DMS153 treated with DMSO at 0.1 percent for 48 hours (cell line): Measurements from ENCODE around the gene SLC40A1.

Experiments
- DNase-seq: peaks from one replicate; lab custom pipeline; 2025; ENCODE audit not compliant: unreplicated experiment; lab: John Stamatoyannopoulos, UW

Gene SLC40A1

DNA sequence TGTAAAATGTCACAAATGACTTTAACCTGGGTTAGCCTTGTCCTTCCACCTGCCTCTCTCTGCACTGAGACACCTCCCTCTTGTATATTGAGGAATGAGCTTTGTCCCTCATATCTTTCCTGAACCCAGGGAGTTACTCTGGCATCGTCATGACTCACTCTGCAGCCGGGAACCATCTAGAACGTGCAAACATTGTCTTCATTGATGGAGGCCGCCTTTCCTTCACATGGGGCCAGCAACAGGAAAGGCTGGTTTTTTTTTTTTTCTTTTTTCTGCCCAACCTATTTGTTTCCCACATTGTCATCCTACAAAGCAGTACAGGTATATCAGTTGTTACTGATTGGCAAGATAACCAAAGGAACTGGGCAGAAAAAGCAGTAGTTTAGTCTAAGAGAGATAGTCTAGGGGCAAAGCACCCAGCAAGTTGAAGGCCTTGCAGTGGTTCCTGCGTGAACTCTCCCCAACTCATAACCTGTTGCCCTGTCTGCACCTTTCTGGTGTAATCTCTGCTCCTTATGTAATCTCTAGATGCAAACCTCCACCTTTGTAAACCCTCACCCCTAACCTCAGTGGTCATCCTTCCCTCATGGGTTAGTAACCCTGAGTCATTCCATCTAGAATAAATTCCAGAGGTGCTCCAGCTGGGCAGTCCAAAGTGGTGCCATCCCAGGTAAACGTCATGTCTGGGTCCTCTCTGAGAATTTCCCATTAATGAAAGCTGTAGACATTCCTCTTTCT lies 38.3 kb downstream of the SLC40A1 start:
- DNase-seq = no peak

DNA sequence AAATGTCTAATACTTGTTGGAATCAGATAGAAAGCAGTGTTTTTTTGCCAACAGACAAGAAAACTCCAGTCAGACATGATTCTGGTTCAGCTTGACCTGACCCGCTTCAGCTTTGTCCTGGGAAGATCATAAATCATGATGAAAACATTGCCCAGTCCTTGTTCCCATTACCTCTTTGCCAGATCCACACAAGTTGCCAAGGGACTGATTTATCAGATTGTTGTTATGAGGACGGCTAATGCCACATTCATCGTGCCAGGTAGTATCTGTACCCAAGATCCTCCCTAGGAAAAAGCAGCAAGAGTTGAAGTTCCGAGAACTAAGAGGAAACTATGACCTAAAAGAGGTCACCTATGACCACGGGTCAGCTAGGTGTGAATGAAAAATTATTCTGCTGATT lies 39.0 kb downstream of the SLC40A1 start:
- DNase-seq = no peak

DNA sequence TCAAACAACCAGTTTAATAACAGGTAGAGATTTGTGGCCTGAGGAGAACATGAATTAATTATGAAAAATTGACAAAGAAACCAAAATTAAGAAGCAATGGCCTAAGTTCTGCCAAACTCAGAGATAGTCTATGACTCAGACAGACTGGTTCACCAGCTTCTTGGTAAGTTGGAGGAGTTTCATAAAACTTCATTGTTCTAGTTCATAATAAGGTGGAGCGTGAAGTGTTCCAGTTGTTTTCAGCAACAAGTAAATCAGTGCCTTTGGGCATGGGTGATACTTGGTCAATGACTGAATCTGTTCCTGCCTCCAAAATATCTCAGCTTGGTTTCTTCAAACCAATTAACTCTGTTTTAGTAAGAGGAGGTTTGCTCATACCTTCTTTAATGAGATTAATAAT lies 40.0 kb downstream of the SLC40A1 start:
- no peak for DNase-seq

DNA sequence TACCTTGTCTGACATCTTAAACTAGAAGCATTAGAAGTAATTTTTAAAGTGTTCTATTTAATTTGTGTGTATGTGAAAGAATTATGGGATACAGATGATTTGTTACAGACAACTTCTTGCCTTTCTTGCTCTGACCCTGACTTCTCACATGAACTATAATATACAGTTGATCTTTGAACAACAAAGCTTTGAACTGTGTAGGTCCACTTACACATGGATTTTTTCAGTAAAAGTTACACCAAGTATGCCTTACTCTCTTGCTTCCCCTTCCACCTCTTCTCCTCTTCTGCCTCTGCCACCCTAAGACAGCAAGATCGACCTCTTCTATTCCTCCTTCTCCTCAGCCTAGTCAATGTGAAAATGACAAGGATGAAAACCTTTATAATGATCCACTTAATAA lies 42.2 kb downstream of the SLC40A1 start:
- DNase-seq = no peak

DNA sequence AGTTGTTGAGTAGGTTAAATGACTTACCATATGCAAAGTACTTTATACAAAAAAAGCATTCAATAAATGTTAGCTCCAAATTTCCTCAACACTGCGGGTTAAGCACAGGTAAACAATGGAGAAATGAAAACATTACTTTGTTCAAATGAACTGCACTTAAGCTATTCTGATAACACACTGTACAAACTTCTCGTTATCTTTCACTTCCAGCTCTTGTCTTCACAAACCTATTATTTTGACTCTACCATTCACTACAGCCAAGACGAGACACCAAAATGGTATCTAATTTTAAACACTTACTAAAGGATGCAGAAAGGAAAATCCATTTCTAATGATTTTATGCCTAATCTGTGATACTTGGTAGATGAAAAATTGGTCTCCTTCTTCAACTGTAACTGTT lies 43.8 kb downstream of the SLC40A1 start:
- DNase-seq = no peak

DNA sequence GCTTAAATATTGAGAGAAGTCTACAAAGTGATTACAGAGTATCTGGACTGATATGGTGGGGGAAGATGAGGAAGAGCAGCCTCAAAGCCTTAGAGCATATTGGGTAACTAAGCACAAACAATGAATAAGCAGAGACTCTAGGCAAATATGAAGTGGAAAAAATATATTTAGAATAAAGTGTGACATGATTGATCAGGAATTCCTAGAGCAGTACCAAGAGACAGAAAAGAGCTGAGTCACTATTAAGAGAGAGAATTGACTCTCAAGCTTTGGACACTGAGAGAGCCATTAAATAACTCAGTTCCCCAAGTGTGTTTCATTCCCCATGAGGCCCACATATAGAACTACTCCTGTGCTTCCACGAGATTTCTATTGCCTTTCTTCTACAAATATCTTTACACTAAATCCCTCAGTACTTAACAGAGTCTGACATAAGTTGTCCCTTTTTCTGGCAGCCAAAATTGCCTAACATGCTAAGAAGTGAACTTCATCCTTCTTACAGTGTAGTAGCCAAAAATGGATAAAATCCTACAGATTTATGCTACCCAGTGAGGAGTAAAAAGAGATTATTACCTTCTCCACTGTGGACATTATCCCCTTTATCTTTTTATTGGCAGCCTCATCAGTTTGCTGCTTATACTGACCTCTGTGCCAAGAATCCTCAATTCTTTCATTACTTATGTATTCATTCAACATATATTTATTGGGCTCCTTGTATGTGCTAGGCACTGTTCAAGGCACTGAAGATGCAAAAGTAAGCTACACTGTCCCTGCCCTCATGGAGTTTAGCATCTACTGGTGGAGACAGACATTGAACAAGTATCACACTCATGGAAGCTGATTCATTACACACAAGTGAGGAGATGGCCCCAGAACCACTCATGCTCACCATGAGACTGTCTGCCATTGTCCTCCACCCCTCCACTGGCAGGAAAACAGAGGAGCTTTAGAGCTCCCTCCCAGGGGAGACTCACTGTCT lies 45.4 kb downstream of the SLC40A1 start:
- no peak for DNase-seq

DNA sequence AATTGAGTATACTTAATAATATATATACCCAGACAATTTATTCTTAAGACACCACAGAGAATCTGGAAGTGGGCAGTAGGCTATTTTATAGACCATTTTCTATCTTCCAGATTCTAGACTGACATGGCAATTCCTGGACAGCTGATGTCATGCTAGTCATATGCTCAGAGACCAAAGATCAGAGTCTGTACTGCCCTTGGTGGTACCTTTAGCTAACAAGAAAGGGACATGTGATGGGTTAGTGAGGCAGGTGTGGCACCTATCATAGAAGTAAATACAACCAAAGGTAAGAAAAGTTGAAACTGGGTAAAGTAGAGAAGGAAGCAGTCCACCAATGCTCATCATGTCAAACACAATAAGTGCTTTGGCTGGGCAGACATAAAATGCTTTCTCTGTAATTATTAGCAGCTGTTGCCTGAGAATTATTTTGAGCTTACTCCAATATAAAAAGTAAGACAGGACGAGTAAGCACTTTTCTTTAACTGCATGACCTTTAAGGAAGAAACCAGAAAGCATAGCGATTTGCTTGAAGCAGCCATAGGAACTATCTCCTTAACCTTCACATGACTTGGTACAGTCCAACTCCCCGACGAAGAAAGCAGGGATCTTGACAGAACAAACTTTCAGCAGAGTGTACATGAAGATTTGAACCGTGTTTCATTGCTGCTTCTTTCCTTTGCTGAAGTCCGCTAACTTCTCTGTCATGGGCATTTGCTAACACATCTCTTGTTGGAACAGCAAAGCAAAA lies 47.1 kb downstream of the SLC40A1 start:
- no peak for DNase-seq

DNA sequence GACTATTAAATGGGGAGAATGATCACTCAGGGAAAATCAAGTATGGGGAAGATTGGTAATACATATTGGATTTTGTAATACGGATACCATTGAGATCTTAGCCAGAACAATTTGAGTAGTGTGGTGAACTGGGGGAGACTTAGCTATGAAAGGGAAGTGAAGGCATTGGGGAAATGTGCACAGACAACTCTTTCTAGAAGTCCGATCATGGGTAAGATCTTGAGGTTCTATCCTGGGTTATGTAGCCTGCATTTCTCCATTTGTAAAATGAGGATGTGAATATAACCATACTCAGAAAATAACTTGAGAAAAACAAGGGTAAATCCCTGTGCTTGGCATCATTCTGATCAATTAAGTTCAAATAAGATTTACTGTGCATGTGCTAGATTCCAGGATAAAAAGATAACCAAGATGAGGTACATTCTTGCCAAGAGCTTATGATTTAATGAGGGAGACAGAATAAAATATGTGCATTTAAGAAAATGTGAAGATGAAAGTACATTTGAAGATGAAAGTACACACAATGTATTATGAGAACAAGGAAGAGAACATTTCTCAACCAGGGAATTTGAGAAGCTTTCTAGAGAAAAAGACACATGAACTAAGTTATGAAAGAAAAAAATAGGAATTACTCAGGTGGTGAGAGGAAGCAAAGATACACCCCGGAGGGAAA lies 49.5 kb downstream of the SLC40A1 start:
- DNase-seq = no peak

DNA sequence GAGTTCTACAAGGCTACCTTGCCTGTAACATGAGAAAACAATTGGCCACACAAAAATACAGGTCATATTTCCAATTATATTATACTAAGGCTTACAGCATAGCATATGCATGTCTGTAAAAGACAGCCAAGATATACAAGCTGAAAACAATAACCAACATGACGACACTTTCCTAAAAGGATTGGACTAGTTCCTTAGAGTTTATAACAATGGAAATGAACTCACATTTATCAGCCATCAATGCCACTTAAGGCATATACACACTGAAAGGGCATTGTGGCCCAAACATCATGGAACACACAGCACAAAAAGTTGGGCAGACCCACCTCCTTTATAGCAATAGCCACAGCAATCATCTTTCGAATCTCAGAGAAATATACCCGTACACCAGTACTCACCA lies 52.0 kb downstream of the SLC40A1 start:
- no peak for DNase-seq

DNA sequence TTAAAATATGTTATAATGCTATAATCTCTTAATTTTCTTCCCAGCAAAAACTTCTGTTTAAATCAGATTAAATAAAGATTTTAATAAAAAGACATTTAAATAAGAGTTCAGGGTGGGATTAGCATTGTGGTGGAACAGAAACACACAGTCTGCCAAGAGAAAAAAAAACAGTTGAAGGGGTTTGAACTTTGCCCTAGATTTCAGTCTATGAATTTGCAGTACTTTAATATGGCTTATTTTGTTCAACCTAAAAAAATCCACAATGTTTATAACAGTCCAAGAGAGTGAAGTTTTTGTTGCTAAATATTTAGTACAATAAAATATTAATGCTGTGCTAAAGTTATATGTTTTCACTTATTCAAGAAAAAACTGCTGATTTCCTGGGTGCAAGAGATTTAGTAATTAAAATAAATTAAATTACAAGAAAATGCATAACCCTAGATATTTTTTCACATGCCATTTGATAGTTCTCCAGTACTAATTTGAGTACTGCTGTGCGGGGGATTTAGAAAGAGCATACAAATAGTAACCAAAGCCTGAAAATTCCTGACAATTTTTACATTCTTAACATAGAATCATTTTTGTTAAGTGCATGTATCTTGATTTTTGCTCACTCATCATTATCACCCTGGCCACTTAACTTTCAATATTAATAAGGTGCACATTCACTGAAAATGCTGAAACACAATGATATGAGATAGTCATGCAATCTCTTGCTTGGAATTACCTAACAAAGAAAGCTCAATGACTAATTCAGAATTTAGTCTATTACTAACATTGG lies 52.6 kb downstream of the SLC40A1 start:
- DNase-seq = no peak

DNA sequence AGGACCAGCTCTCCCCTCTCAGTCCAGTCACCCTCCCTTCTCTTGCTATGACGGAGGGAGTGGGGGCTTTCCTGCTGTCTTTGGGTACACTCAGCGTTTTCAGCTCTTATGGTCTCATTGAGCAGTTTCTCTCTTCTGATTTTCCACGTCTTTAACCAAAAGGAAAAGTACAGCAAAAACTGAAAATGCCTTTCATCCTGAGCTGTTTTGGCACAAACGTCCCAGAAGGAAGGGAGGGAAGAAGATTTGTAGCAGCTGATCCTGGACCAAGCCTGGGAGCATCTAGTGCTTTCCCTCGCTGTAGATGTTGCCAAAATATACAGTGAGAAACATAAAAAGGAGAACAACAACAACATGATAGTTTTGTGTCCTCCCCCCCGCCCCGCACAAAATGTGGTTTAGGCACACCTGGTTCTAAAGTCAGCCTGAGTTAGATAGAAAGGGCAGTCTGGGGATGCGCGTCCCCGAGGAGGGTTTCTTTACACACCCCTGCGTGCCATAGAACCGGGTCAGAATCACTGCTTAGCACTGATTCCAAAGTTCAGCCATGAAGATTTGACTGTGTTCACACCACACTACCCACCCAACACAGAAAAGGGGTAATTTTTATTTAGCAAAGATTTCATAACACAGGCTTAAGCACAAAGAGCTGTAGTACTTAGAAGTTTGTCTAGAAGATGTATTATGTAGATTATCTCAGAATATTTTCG lies 53.4 kb downstream of the SLC40A1 start:
- DNase-seq = no peak

DNA sequence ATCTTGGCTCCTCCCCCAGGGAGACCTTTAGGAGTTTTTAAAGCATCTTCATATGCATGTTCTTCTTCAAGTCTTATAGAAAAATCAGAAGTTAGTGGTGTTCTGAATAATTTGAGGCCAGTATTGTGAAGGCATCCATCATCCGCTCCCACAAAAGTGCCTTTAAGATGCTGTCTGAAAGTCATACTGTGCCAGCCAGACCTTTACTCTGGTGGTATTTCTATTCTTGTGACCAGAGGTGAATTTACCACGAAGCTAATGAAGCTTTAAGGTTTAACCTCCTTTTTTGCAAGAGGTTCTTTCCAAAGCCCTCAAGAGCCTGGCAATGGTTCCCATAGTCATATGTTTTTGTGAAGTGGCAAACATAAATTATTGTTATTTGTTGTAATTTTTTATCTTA lies 54.3 kb downstream of the SLC40A1 start:
- DNase-seq = no peak

DNA sequence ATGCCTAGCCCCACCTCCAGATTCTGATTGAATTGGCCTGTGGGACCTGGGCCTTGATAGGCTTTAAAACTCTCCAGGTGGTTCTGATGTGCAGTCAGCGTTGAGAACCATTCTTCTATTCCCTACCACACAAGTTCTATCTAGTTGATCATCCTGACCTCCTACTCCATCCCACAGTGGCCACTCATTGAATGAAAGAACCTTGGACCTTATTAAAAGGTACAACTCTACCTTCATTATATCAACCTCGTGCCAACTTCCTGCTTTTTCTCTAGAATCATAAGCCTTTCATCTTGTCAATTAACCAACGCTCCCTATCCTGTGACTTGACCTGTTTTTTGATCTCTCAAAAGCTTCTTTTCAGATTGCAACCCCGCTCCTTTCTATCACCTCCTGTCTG lies 55.8 kb downstream of the SLC40A1 start:
- no peak for DNase-seq

DNA sequence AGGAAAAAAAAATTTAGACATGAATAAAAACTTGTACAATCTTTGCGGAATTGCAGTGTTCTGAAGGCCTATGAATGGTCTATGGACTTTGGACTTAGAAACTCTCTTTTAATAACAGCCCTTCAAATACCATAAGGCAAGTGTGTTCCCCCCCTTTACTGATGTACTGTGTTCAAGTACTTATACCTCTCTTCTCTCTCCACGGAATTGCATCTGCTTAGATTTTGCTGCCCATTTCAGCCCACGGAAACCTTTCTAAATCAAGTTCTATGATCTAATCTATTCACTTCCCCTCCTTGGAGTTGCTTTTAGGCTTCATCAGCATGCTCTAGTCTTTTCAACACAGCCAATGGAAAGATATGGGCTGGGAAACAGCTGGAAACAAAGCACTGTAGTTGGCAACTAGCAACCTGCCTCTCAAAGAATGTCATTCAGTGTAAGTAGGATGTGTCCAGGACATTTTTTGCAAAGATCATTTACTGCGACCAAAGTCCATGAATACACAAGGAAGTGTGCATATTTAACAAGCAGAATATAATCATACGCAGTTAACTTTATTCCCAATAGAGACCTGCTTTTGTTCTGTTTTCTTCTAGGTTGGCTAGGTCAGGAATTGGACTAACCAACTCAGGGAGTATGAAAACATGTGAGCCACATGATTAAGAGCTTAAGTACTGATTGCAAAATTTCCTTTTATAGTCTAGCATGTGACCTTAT lies 58.0 kb downstream of the SLC40A1 start:
- DNase-seq = no peak

DNA sequence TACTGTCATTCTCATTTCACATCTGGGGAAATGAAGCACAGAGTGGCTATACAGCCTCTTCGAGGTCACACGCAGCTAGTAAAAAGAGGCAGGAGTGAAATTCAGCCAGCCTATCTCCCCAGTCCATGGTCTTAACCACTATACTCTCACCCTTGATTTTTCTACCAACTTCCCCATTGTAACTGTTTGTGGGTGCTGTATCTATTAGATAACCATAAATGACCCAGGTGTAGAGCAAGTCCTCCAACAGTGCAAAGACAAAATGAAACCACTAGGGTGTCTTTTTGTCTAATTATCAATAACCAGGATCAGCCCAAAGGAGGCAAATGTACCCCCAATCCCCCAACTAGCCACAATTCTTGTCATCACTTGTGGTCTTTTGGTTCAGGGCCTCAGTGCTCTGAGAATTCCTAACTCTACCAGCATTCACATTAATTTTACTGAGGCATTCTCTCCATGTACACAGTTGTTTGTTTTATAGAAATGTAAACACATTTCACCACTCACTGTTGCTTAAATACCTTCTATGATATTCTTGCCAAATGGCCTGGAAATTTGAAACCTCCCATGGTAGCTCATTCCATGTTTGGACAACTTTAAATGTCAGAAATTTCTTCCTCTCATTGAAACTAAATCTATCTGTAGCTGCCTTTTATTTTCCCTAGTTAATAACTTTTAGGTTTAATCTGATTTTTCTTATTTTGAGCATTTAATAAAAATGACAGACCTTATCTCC lies 58.7 kb downstream of the SLC40A1 start:
- no peak for DNase-seq

DNA sequence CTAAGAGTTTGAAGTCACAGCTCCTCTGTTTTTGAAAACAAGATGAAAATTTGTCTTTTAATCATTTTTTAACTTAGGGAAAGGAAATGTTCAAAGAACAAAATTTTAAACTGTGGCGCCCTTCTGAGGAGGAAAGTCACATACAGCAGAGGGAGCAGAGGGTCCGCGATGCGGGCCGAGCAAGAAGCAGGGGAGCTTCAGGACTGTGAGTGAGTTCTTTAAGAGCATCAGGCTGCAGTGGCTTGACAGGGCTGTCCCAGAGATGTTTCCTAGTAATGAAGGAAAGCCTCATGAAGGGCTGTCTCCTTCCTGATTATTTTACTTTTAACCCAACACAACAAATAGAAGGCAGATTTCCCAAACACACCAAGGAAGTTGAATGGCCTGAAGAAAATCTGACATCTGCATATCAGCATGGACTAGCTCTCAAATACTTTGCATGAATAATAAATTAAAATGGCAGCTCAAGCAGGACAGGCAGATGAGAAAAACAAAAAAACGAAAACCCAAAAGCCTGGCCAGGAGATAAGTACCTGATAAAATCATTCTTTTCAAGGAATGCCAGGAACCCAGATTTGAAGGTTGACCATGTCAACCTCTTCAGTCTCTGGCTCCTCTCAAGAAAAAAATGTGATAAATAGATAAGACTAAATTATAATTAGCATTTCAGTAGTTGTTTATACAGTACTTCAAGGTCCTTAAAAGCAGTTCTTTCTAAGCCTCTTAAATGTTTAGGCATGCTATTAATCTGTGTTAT lies 60.8 kb downstream of the SLC40A1 start:
- no peak for DNase-seq

DNA sequence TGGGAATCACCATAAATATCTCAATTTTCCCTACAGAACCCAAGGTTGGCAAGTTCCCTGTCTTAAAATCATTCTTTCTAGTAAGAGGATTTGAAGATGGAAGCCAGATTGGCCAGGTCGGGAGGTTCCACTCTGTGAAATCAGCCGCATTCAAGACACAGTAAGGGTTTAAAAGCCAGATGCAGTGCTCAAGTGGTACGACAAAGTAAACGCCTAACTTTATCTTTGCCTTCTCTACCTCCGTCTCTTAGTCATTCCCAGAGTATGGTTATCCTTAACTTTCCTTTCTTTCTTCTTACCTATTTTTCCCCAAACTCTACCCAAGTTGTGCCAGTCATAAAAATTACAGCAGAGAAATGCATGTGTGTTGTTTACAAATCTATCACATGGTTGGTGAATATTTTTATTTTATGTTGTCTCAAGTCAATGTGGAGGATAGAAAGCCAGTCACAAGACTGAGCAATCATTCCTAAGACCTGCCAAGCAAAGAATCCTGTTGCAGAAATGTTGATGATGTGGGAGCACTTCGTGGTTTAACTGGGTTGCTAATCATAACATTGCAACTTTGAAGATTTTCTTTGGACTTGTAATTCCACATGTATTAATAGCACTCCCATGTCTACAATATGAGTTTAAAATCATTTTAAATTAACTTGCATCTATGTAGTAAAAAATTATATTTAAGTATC lies 62.6 kb downstream of the SLC40A1 start:
- no peak for DNase-seq
